GM12872 (cell line): Measurements from ENCODE around the gene THAP11.

Experiments
- CTCF ChIP-seq: IDR thresholded peaks from 3 replicates; pipeline ENCODE4 v1.5.1; 2011; ENCODE audit warnings: low read depth, mild to moderate bottlenecking, low read length, moderate library complexity; ENCODE audit not compliant: insufficient read depth

THAP11 gene

GRCh38 chr16:67805718-67806427, 36.2 kb upstream of the THAP11 start:
- no peak for TF ChIP-seq CTCF

- no peak for TF ChIP-seq CTCF
Observed at GRCh38 chr16:67806428-67807147, 35.5 kb upstream of the THAP11 start, which contains the start of the genes RANBP10 and TSNAXIP1. TSS of gene RANBP10 (minus strand) at chr16:67806560. CDS start at chr16:67806536, 24 bp downstream. TSS of gene TSNAXIP1 (plus strand) at chr16:67806889. CDS start at chr16:67807150, 261 bp downstream.

- TF ChIP-seq CTCF, result no peak
Observed at GRCh38 chr16:67807148-67807682, 34.9 kb upstream of the THAP11 start.

GRCh38 chr16:67811899-67812298, 30.2 kb upstream of the THAP11 start:
- no peak for TF ChIP-seq CTCF

GRCh38 chr16:67814567-67814966, 27.6 kb upstream of the THAP11 start:
- no peak for TF ChIP-seq CTCF

GRCh38 chr16:67820608-67821259, 21.4 kb upstream of the THAP11 start:
- TF ChIP-seq CTCF, result no peak

GRCh38 chr16:67822511-67822910, 19.6 kb upstream of the THAP11 start:
- no peak for TF ChIP-seq CTCF
